Spleen (tissue), 7 donors: ENCODE data around the gene KCNT1.

Source experiments
- CTCF ChIP-seq, 11 experiments: fragments of 200-600 bp in 7 of 11; fragments of 450-650 bp in 4 of 11; sonication (generic) in 4 of 11; IDR thresholded peaks in 8 of 11; conservative IDR thresholded peaks in 3 of 11; 1 replicate in 7 of 11; 2 replicates in 4 of 11; pipeline versions ENCODE4 v1.4.0 to v1.8.0; 2016 to 2021; ENCODE audit warnings: antibody characterized with exemption in 11 of 11, inconsistent platforms in 4 of 11, mild to moderate bottlenecking in 1 of 11
- POLR2A ChIP-seq, 3 donors: fragments of 450-650 bp; IDR thresholded peaks; one replicate each; pipeline ENCODE4 v1.5.1; 2017; ENCODE audit warnings: antibody characterized with exemption in 3 of 3, mild to moderate bottlenecking in 1 of 3
- donor health status: DM: no; HTN: no; CAD: no; lungs with moderate emphysema.
- donor health status: DM: no; HTN: no; CAD: no.
- donor health status: DM: no; HTN: no; CAD: no.

GRCh38 chr9:135741276-135742219 lies 39.6 kb downstream of the KCNT1 start:
- no peak for TF ChIP-seq POLR2A (IDR thresholded peaks at IDR 0.05)
- TF ChIP-seq CTCF (IDR thresholded peaks at IDR 0.05 in 8 of 11, conservative IDR thresholded peaks at IDR 0.05 in 3 of 11) = no peak
